Gastroesophageal sphincter (tissue), 2 donors: ENCODE results near the gene STIL.

Source experiments
- POLR2A ChIP-seq, 2 donors: fragments of 450-650 bp; IDR thresholded peaks; one replicate each; pipeline ENCODE4 v1.6.1; 2017; ENCODE audit warnings: antibody characterized with exemption in 2 of 2, mild to moderate bottlenecking in 2 of 2, moderate library complexity in 1 of 2
- POLR2AphosphoS5 ChIP-seq: sonication (generic); formaldehyde crosslinking; IDR thresholded peaks from one replicate; pipeline ENCODE4 v1.6.1; 2017; ENCODE audit warnings: antibody characterized with exemption

DNA sequence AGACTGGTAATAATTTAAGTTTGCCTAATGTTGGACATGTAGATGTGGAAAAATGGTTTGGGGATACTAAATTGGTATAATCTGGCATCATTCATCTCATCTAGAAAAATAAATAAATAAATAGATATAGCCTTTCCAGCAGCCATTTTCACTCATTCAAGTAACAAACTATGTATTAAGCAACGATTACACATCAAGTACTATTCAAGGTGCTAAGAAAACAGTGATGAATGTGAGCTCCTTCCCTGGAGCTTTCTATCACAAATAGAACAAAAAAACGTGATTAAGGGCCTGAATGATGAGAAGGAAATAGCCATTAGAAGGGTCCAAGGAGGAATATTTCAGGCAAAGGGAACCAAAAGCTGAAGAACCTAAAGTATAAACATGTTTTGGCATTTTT, 37.1 kb downstream of the STIL start:
- TF ChIP-seq POLR2A (IDR thresholded peaks at IDR 0.05) (no peak), POLR2AphosphoS5 (no peak)
